GM23248 (cell line): ENCODE data around the gene PCSK5. TPM values are rescaled to one million over a fixed set of nuclear protein-coding genes. Genes with fewer than 3 reads are reported as not detected.

Source experiments
- DNase-seq: peaks from one replicate; pipeline ENCODE4 v3.0.0-alpha.2; 2015
- H2AFZ ChIP-seq: fragments of 200-600 bp; sonication (generic); 2 replicates; pipeline ENCODE4 v1.6.1; 2016; ENCODE audit warnings: antibody characterized with exemption
- H3F3A ChIP-seq: fragments of 200-600 bp; sonication (generic); 2 replicates; pipeline ENCODE4 v1.6.1; 2016; ENCODE audit warnings: mild to moderate bottlenecking, antibody characterized with exemption, mixed run types; ENCODE audit not compliant: insufficient read depth
- H3K27ac ChIP-seq: fragments of 200-600 bp; sonication (generic); 2 replicates; pipeline ENCODE4 v1.5.1; 2016; ENCODE audit warnings: mild to moderate bottlenecking
- H3K27me3 ChIP-seq: fragments of 200-600 bp; sonication (generic); replicated peaks from 2 replicates; pipeline ENCODE4 v1.6.1; 2016; ENCODE audit warnings: mild to moderate bottlenecking; ENCODE audit not compliant: insufficient read depth
- H3K36me3 ChIP-seq: fragments of 200-600 bp; sonication (generic); 2 replicates; pipeline ENCODE4 v1.6.1; 2016; ENCODE audit warnings: low read depth, mild to moderate bottlenecking
- H3K4me1 ChIP-seq: fragments of 200-600 bp; sonication (generic); 2 replicates; pipeline ENCODE4 v1.6.1; 2016; ENCODE audit warnings: mild to moderate bottlenecking; ENCODE audit not compliant: insufficient read depth
- H3K4me2 ChIP-seq: fragments of 200-600 bp; sonication (generic); one replicate; pipeline ENCODE4 v1.6.1; 2016; ENCODE audit warnings: mild to moderate bottlenecking; ENCODE audit not compliant: unreplicated experiment
- H3K4me3 ChIP-seq: fragments of 200-600 bp; sonication (generic); 2 replicates; pipeline ENCODE4 v1.5.1; 2016; ENCODE audit warnings: mild to moderate bottlenecking
- H3K79me2 ChIP-seq: fragments of 200-600 bp; sonication (generic); 2 replicates; pipeline ENCODE4 v1.6.1; 2016; ENCODE audit warnings: mild to moderate bottlenecking; ENCODE audit not compliant: insufficient read depth
- H3K9ac ChIP-seq: fragments of 200-600 bp; sonication (generic); 2 replicates; pipeline ENCODE4 v1.6.1; 2016; ENCODE audit warnings: mild to moderate bottlenecking
- H3K9me2 ChIP-seq: fragments of 200-600 bp; sonication (generic); 2 replicates; pipeline ENCODE4 v1.6.1; 2016; ENCODE audit warnings: mixed run types, mild to moderate bottlenecking, moderate library complexity; ENCODE audit not compliant: insufficient read depth
- H3K9me3 ChIP-seq: fragments of 200-600 bp; sonication (generic); one replicate; pipeline ENCODE4 v1.6.1; 2017; ENCODE audit warnings: low read depth
- H4K20me1 ChIP-seq: fragments of 200-600 bp; sonication (generic); 2 replicates; pipeline ENCODE4 v1.6.0; 2016; ENCODE audit not compliant: insufficient read depth
- EZH2 ChIP-seq: fragments of 200-600 bp; sonication (generic); IDR thresholded peaks from 2 replicates; pipeline ENCODE4 v1.6.1; 2018; ENCODE audit warnings: antibody characterized with exemption, mild to moderate bottlenecking; ENCODE audit not compliant: insufficient read depth, poor library complexity, severe bottlenecking
- EZH2phosphoT487 ChIP-seq: fragments of 200-600 bp; sonication (generic); IDR thresholded peaks from 2 replicates; pipeline ENCODE4 v1.6.1; 2018; ENCODE audit warnings: antibody characterized with exemption, moderate library complexity, mild to moderate bottlenecking, low read depth; ENCODE audit not compliant: insufficient read depth
- WGBS, 2 experiments: methylation state at CpG; one replicate each; pipeline ENCODE4 v1.1.6; 2015 to 2017; ENCODE audit warnings: low lambda C conversion rate in 2 of 2, low coverage in 1 of 2; ENCODE audit errors: missing lambda C conversion rate in 2 of 2; 5-methylcytosine and 5-hydroxymethylcytosine counted together
- in situ Hi-C: fragments of 300-500 bp; cut with MboI; formaldehyde crosslinking; loops from 2 replicates; pipeline ENCODE4 v1.15.0; 2020
- polyA plus RNA-seq: library from polyadenylated mRNA; unstranded; fragments of >200 nt; fragmentation: Nextera tagmentation; extraction: Ambion mirVana; gene quantifications from 2 replicates; pipeline ENCODE4 v1.2.1, GENCODE V29; 2016
- total RNA-seq: library from RNA; depleted of rRNA; stranded (reverse); fragments of >200 nt; shearing (Covaris generic); gene quantifications from 2 replicates; pipeline ENCODE4 v1.2.3, GENCODE V29; 2014

PCSK5 gene
- total and polyA plus RNA-seq, 2 experiments from 2014 or later = 2.3 to 3.9 TPM

GRCh38 chr9:75914883-75915452 is 24.5 kb downstream of the PCSK5 start:
- Histone ChIP-seq H4K20me1 (no peaks in the 10 kb centered on the region), H2AFZ (no peak overlapping the region), H3K27me3 (no peaks in the 10 kb centered on the region), H3K9ac (no peak overlapping the region), H3K4me2 (no peak overlapping the region), H3F3A (no peaks in the 10 kb centered on the region), H3K4me3 (no peak overlapping the region), H3K79me2 (no peaks in the 10 kb centered on the region), H3K36me3 (no peaks in the 10 kb centered on the region), H3K27ac (no peak overlapping the region), H3K4me1 (no peaks in the 10 kb centered on the region), H3K9me2 (no peaks in the 10 kb centered on the region), H3K9me3 (no peaks in the 10 kb centered on the region)
- WGBS, 2 experiments = 77 to 80% methylated on average over 4 of the region's 4 CpGs
- no peak for TF ChIP-seq EZH2
- TF ChIP-seq EZH2phosphoT487 = no peak
- in situ Hi-C loops = no loop called here
- DNase-seq = no peak

GRCh38 chr9:75918154-75918553 is 27.7 kb downstream of the PCSK5 start:
- H3K9me3 ChIP-seq = no peaks in the 10 kb centered on the region
- DNase-seq = no peak
- H3K9me2 ChIP-seq = no peaks in the 10 kb centered on the region
- TF ChIP-seq EZH2phosphoT487 = no peak
- TF ChIP-seq EZH2 = no peak
- no peaks in the 10 kb centered on the region for H3K27me3 ChIP-seq
- no peaks in the 10 kb centered on the region for H3K4me1 ChIP-seq
- in situ Hi-C loops = no loop called here
- no peaks in the 10 kb centered on the region for H3K79me2 ChIP-seq
- no peaks in the 10 kb centered on the region for H3K36me3 ChIP-seq
- H3K27ac ChIP-seq = no peak overlapping the region
- H3K9ac ChIP-seq = no peak overlapping the region
- no peaks in the 10 kb centered on the region for H3F3A ChIP-seq
- no peak overlapping the region for H3K4me2 ChIP-seq
- H3K4me3 ChIP-seq = no peak overlapping the region
- 86 to 87% methylated on average over 3 of the region's 3 CpGs for WGBS, 2 experiments
- no peak overlapping the region for H2AFZ ChIP-seq
- H4K20me1 ChIP-seq = no peaks in the 10 kb centered on the region

- no peaks in the 10 kb centered on the region for H3K79me2 ChIP-seq
- no peaks in the 10 kb centered on the region for H3K36me3 ChIP-seq
- no peaks in the 10 kb centered on the region for H3K4me1 ChIP-seq
- H3K9ac ChIP-seq = no peak overlapping the region
- in situ Hi-C loops = no loop called here
- H3K9me3 ChIP-seq = no peaks in the 10 kb centered on the region
- H3K4me3 ChIP-seq = no peak overlapping the region
- 87% methylated on average over 3 of the region's 3 CpGs for WGBS, 2 experiments
- DNase-seq = no peak
- no peak overlapping the region for H2AFZ ChIP-seq
- H3K4me2 ChIP-seq = no peak overlapping the region
- H3F3A ChIP-seq = no peaks in the 10 kb centered on the region
- no peaks in the 10 kb centered on the region for H3K9me2 ChIP-seq
- no peak for TF ChIP-seq EZH2
- no peak overlapping the region for H3K27ac ChIP-seq
- H4K20me1 ChIP-seq = no peaks in the 10 kb centered on the region
- H3K27me3 ChIP-seq = no peaks in the 10 kb centered on the region
Measured at GRCh38 chr9:75918909-75919308, 28.4 kb downstream of the PCSK5 start.

- 63 to 68% methylated on average over 5 of the region's 5 CpGs for WGBS, 2 experiments
- no peak overlapping the region for H3K27ac ChIP-seq
Measured at GRCh38 chr9:75921391-75922127, 31.1 kb downstream of the PCSK5 start.

More at GRCh38 chr9:75921391-75922127, 31.1 kb downstream of the PCSK5 start:
- Histone ChIP-seq H3K9ac (no peak overlapping the region), H3K27me3 (no peaks in the 10 kb centered on the region), H3K4me2 (no peak overlapping the region), H3K79me2 (no peaks in the 10 kb centered on the region), H3K36me3 (no peaks in the 10 kb centered on the region), H3F3A (no peaks in the 10 kb centered on the region), H3K4me1 (no peaks in the 10 kb centered on the region), H3K9me2 (no peaks in the 10 kb centered on the region), H3K9me3 (no peaks in the 10 kb centered on the region), H3K4me3 (no peak overlapping the region), H2AFZ (no peak overlapping the region), H4K20me1 (no peaks in the 10 kb centered on the region)
- TF ChIP-seq EZH2 (no peak), EZH2phosphoT487 (no peak)
- no peak for DNase-seq
- in situ Hi-C loops = no loop called here
